IPS DF 6.9 (cell line): Measurements from ENCODE around the gene HOXD12.

Experiments used
- DNase-seq: peaks from one replicate; pipeline ENCODE4 v3.0.0-alpha.2; 2013; ENCODE audit warnings: low read depth, low spot score
- H3K27ac ChIP-seq: one replicate; pipeline ENCODE4 v1.5.1; 2013; ENCODE audit warnings: low read length, control low read depth
- H3K27me3 ChIP-seq: 2 replicates; pipeline ENCODE4 v1.6.1; 2013; ENCODE audit warnings: mild to moderate bottlenecking, low read length; ENCODE audit not compliant: control insufficient read depth, insufficient read depth
- H3K36me3 ChIP-seq: 2 replicates; pipeline ENCODE4 v1.6.1; 2013; ENCODE audit warnings: low read length; ENCODE audit not compliant: control insufficient read depth, insufficient read depth
- H3K4me1 ChIP-seq: 2 replicates; pipeline ENCODE4 v1.6.1; 2013; ENCODE audit warnings: low read length; ENCODE audit not compliant: control insufficient read depth, insufficient read depth
- H3K4me3 ChIP-seq: 2 replicates; pipeline ENCODE4 v1.5.1; 2013; ENCODE audit warnings: mild to moderate bottlenecking, low read length
- H3K9me3 ChIP-seq: 2 replicates; pipeline ENCODE4 v1.6.1; 2013; ENCODE audit warnings: low read length, inconsistent platforms; ENCODE audit not compliant: control insufficient read depth, insufficient read depth
- whole genome bisulfite sequencing: extraction: QIAGEN DNeasy Blood & Tissue Kit; methylation state at CpG from one replicate; pipeline ENCODE4 v1.1.7; 2013; ENCODE audit warnings: mixed read lengths, missing lambda C conversion rate; ENCODE audit not compliant: insufficient read length, insufficient coverage; 5-methylcytosine and 5-hydroxymethylcytosine counted together

Gene HOXD12

GRCh38 chr2:176109192-176109901 lies 9.8 kb downstream of the HOXD12 start:
- H3K9me3 ChIP-seq = no peaks in the 10 kb centered on the region
- H3K27ac ChIP-seq = no peak overlapping the region
- peaks cover 95% of the 10 kb centered on the region for H3K27me3 ChIP-seq
- no peak overlapping the region for H3K4me3 ChIP-seq
- H3K36me3 ChIP-seq = no peaks in the 10 kb centered on the region; the same call in 1 of the 2 replicates
- no peak for DNase-seq
- no CpG with 5 or more reads among the region's 26 CpGs for WGBS
- H3K4me1 ChIP-seq = peaks cover 5% of the 10 kb centered on the region

- Histone ChIP-seq H3K27ac (no peak overlapping the region), H3K27me3 (peaks cover 95% of the 10 kb centered on the region), H3K4me1 (peaks cover 5% of the 10 kb centered on the region), H3K36me3 (no peaks in the 10 kb centered on the region), H3K9me3 (no peaks in the 10 kb centered on the region), H3K4me3 (no peak overlapping the region)
- no CpG with 5 or more reads among the region's 4 CpGs for WGBS
- DNase-seq = no peak
Measured at GRCh38 chr2:176109946-176110345, 10.4 kb downstream of the HOXD12 start.

DNA sequence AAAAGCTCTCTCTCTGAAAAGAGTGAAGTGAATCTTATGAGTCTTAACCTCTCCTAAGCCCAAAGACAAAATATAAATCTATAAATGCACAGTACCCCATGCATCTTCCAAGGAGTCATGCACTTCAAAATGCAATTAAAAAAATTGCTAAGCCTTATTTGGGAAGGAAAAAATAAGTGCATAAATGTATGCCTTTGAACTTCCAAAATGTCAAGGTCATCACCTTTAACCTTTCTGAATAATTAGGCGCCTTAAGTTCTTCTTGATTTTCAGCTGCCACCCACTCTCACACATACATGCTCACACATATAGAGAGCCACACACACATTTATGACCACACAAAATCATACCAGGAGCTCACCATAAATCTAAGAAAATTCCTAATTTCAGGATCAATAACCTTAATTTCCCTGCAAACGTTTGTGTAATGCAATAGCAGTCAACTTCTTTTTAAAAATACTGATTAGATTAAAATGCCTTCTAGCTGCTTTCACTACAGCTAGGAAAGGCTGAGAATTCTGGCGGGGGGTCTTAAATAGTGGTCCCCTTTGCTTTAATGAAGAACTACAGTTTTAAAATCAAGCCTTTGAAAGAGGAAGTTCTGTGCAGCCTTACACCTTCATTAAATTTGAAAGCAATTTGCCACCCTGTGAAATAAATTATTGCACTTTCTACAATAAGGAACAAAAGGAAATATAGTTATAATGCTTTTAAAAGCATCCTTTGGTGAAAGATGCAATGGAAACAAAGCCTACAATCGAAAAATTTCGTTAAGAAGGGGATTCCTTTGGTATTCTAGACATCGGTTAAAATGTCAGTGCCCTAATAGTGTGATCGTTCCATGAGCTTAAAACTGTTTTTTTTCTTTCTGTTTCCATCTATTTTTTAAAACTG lies 11.1 kb downstream of the HOXD12 start:
- H3K4me3 ChIP-seq = no peak overlapping the region
- WGBS = no CpG with 5 or more reads among the region's 7 CpGs

DNA sequence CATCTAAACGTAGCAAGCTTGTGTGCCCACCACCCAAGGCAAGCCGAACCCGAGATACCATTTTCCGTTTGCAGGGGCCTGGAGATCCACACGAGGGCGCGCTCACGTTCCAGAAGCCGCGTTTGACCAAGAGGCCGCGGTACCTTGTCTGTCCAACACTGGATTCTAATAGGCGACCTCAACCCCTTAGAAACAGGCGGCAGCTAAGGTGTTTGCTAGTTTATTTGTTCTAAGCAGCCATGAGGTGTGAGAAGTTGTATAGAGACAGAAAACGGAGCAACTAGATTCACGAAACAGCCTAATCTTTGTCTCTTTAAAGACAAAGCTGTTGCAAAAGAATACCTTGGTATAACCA lies 11.7 kb downstream of the HOXD12 start:
- Histone ChIP-seq H3K9me3 (no peaks in the 10 kb centered on the region), H3K4me1 (peaks cover 4% of the 10 kb centered on the region), H3K4me3 (no peak overlapping the region), H3K27ac (no peak overlapping the region), H3K27me3 (peaks cover 94% of the 10 kb centered on the region), H3K36me3 (no peaks in the 10 kb centered on the region)
- DNase-seq = no peak
- WGBS = no CpG with 5 or more reads among the region's 16 CpGs

More for the DNA sequence above, 11.1 kb downstream of the HOXD12 start:
- Histone ChIP-seq H3K36me3 (no peaks in the 10 kb centered on the region), H3K27me3 (peaks cover 94% of the 10 kb centered on the region), H3K9me3 (no peaks in the 10 kb centered on the region), H3K4me1 (peaks cover 4% of the 10 kb centered on the region), H3K27ac (no peak overlapping the region)
- no peak for DNase-seq

- no peaks in the 10 kb centered on the region for H3K36me3 ChIP-seq
- no peak for DNase-seq
- H3K4me3 ChIP-seq = no peak overlapping the region
- WGBS = no CpG with 5 or more reads among the region's 29 CpGs
- H3K9me3 ChIP-seq = no peaks in the 10 kb centered on the region
- H3K4me1 ChIP-seq = peaks cover 4% of the 10 kb centered on the region
- H3K27ac ChIP-seq = no peak overlapping the region
- H3K27me3 ChIP-seq = peaks cover 93% of the 10 kb centered on the region
Measured at GRCh38 chr2:176111846-176112374, 12.3 kb downstream of the HOXD12 start.

DNA sequence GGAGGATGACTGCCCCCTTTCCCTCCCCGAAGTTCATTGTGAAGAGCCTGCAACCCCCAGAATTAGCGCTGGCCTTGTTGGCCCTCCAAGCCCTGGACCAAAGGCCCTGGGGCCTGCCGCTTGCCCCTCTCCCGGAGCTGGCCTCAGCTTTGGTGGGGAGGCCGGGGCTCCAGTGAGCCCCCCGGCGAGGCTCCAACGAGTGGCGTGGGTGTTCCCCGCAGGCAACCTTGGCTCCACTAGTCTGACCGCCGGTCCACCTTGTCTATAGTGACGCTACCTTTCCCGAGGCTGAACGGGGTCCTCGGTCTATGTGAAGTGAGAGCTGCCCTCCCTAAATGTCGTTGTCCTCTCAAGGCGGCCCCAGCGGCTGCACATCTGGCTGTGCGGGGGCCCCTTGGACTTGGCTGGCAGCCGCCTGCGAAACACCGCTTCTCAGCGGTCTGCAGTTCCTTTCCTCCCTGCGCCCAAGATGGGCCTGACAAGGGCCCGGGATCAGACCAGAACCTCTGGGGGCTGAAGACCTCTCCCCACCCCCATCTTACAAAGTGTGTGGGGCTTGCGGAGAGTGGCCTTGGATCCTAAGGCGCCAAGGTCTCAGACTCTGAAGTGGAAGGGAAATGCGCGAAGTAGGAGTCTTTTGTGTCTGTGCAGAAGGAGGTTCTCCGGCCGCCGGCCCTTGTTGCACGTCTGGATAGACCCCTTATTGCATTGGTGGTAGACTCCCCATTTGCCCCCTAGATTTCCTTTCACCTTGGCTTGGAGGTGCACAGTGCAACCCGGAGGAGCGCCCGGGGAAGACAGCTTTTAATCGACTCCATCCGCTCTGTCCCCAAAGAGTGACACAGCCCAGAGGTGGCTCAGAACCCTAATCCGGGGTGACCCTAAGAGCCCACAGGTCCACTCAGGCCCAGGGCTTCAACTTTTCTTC lies 13.0 kb downstream of the HOXD12 start:
- DNase-seq = no peak
- WGBS = no CpG with 5 or more reads among the region's 40 CpGs
- peaks cover 95% of the 10 kb centered on the region for H3K27me3 ChIP-seq

DNA sequence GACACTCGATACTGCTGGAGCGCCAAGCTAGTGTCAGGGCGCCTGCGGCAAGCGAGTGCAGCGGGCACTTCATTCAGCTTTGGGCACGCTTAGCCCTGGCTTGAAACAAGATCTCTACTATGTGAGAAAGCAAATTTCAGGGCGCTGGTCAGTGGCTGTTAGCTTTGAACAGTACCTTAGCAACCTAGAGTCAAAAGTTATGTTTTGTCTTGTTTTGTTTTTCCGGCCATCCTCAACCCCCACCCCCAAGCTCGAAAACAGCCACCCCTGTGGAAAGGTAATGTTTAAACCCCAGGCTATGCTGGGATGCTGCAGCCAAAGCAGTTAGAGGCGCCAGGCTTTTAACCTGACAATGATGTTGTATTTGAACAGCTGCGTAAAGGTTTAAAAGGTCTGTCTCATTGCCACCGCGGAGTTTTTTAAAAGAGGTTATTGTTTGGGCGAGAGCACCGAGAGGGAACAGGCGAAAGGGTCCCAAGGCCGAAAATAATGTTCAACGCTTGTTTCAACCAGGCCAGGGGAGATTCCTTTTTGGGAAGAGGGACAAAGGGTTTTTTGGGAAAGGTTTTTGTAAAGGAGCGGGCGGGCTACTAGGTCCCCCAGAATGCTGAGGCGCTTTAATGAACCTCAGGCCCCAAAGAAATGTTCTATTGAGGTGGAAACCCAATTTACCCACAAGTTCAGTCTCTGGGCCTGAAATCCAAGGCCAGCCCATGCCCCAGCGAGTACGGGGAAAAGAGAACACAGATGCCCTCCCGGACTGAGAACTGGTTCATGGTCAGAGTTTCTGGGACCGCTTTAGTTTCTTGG lies 14.7 kb downstream of the HOXD12 start:
- Histone ChIP-seq H3K4me1 (no peaks in the 10 kb centered on the region), H3K27ac (no peak overlapping the region), H3K9me3 (no peaks in the 10 kb centered on the region), H3K36me3 (no peaks in the 10 kb centered on the region), H3K4me3 (no peak overlapping the region), H3K27me3 (peaks cover 95% of the 10 kb centered on the region)
- DNase-seq = no peak
- WGBS = no CpG with 5 or more reads among the region's 26 CpGs

More for the DNA sequence above, 13.0 kb downstream of the HOXD12 start:
- no peaks in the 10 kb centered on the region for H3K9me3 ChIP-seq
- H3K4me3 ChIP-seq = no peak overlapping the region
- H3K27ac ChIP-seq = no peak overlapping the region
- H3K4me1 ChIP-seq = no peaks in the 10 kb centered on the region
- no peaks in the 10 kb centered on the region for H3K36me3 ChIP-seq

DNA sequence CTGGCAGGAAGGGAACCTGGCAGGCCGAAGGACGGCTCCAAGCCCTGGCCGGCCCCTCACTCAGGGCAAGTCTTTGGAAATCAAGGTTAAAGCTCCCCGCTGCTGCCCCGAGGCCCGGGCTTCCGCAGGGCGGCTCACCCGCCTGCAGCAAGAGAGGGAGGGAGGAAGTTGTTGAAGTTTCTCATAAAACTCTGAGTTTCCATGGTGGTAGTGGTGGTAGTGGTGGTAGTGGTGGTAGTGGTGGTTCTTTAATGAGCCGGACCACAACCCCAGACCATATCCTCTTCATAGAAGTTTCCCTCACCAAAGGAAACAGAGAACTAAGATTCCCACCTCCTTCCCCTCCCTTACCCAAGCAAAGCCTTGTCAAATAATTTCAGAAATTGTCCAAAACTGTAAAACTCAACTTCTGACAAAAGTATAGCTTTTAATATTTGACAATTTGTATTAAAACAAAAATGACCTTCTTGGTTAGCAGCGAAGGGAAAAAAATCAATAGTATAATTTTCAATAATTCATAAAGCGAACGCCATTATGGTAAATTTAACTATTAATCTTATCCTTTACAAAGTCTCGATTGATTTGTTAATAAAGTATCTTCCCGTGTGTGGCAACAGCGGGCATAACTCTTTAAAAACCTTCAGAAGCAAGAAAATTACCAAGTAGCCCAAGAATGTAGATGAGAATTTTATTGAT lies 15.5 kb downstream of the HOXD12 start:
- WGBS = no CpG with 5 or more reads among the region's 16 CpGs
- no peak overlapping the region for H3K27ac ChIP-seq

More for the DNA sequence above, 15.5 kb downstream of the HOXD12 start:
- Histone ChIP-seq H3K4me1 (no peaks in the 10 kb centered on the region), H3K9me3 (no peaks in the 10 kb centered on the region), H3K27me3 (peaks cover 94% of the 10 kb centered on the region), H3K36me3 (no peaks in the 10 kb centered on the region), H3K4me3 (no peak overlapping the region)
- DNase-seq = no peak
